ENCODE results near the gene TTC39B.

- TF ChIP-seq CTCF (IDR thresholded peaks at IDR 0.05): no peak
- no peak for TF ChIP-seq POLR2A (IDR thresholded peaks at IDR 0.05)
Measured at GRCh38 chr9:15300218-15300617, 6.8 kb downstream of the TTC39B start.
